Stomach (tissue), 9 donors: ENCODE data around the gene WDR37. TPM values are rescaled to one million over a fixed set of nuclear protein-coding genes. Genes with fewer than 3 reads are reported as not detected.

Experiments used
- DNase-seq, 2 donors: peaks; one replicate each; pipeline versions ENCODE4 v3.0.0 to v3.0.0-alpha.2; 2013 to 2019
- H3K27ac ChIP-seq, 5 donors: fragments of 200-600 bp in 4 of 5; sonication (generic) in 4 of 5; one replicate each; pipeline ENCODE4 v1.5.1; 2013 to 2019; ENCODE audit warnings: mild to moderate bottlenecking in 1 of 5, moderate library complexity in 1 of 5
- H3K27me3 ChIP-seq, 3 donors: fragments of 200-600 bp; sonication (generic); one replicate each; pipeline ENCODE4 v1.5.1; 2017 to 2019; ENCODE audit warnings: mixed run types in 1 of 3
- H3K36me3 ChIP-seq, 4 donors: fragments of 200-600 bp; sonication (generic); 1 replicate in 3 of 4; 2 replicates in 1 of 4; pipeline ENCODE4 v1.5.1; 2016 to 2019
- H3K4me1 ChIP-seq, 4 donors: fragments of 200-600 bp; sonication (generic); one replicate each; pipeline ENCODE4 v1.5.1; 2016 to 2019
- H3K4me3 ChIP-seq, 4 donors: fragments of 200-600 bp; sonication (generic) in 3 of 4; one replicate each; pipeline ENCODE4 v1.5.1; 2016 to 2019; ENCODE audit warnings: mild to moderate bottlenecking in 1 of 4
- H3K9me3 ChIP-seq, 4 donors: fragments of 200-600 bp; sonication (generic); one replicate each; pipeline ENCODE4 v1.5.1; 2016 to 2019
- CTCF ChIP-seq, 7 experiments: fragments of 450-650 bp in 4 of 7; fragments of 200-600 bp in 3 of 7; sonication (generic) in 3 of 7; IDR thresholded peaks; one replicate each; pipeline ENCODE4 v1.5.1; 2016 to 2019; ENCODE audit warnings: antibody characterized with exemption in 7 of 7, control low read depth in 2 of 7, mild to moderate bottlenecking in 1 of 7
- EP300 ChIP-seq: sonication (generic); formaldehyde crosslinking; IDR thresholded peaks from one replicate; pipeline ENCODE4 v1.6.1; 2017; ENCODE audit warnings: antibody characterized with exemption
- POLR2A ChIP-seq, 4 donors: fragments of 450-650 bp; IDR thresholded peaks; one replicate each; pipeline ENCODE4 v1.6.1; 2016; ENCODE audit warnings: antibody characterized with exemption in 4 of 4, control low read depth in 2 of 4, mild to moderate bottlenecking in 1 of 4, moderate library complexity in 1 of 4
- POLR2AphosphoS5 ChIP-seq, 3 donors: sonication (generic); formaldehyde crosslinking; IDR thresholded peaks; one replicate each; pipeline ENCODE4 v1.6.1; 2016; ENCODE audit warnings: antibody characterized with exemption in 3 of 3
- WGBS, 5 donors: extraction: QIAGEN DNeasy Blood & Tissue Kit in 3 of 5; methylation state at CpG; one replicate each; pipeline versions ENCODE4 v1.1.5 to v1.1.7; 2013 to 2018; 5-methylcytosine and 5-hydroxymethylcytosine counted together
- intact Hi-C: fragments of 100-400 bp; cut with DNase I; formaldehyde crosslinking; loops from one replicate; pipeline ENCODE4 v1.15.1; 2023; ENCODE audit warnings: low total_unique reads
- polyA plus RNA-seq, 3 donors: library from polyadenylated mRNA; stranded (reverse); fragments of 200-250 nt; gene quantifications; one replicate each; pipeline ENCODE4 v1.2.3, GENCODE V29; 2013
- total RNA-seq, 5 donors: library from RNA; depleted of rRNA; stranded (reverse); fragments of >200 nt; gene quantifications; one replicate each; pipeline versions ENCODE4 v1.1.0 to v1.2.3, GENCODE V29; 2014 to 2016
- donor health status: healthy with polysubstance abuse.
- donor health status: Bipolar disorder and iron deficiency.
- donor health status: healthy.

Gene WDR37
- total and polyA plus RNA-seq, 8 donors, result 5.3 to 165 (median 12.6) TPM

GRCh38 chr10:1010703-1011102 is 45.5 kb upstream of the WDR37 start:
- H3K27me3 ChIP-seq, result no peaks in the 10 kb centered on the region
- no peak overlapping the region for H3K4me3 ChIP-seq
- no peak for TF ChIP-seq POLR2A (IDR thresholded peaks at IDR 0.05)
- H3K36me3 ChIP-seq, result peaks cover 85 to 99% (median 98%) of the 10 kb centered on the region in 4 donors
- no peak for DNase-seq
- no peak overlapping the region for H3K27ac ChIP-seq
- intact Hi-C loops, result no loop called here
- H3K9me3 ChIP-seq, result no peaks in the 10 kb centered on the region
- no peaks in the 10 kb centered on the region for H3K4me1 ChIP-seq
- 88 to 96% (median 96%) methylated on average over 7 of the region's 7 CpGs for WGBS, 5 donors

DNA sequence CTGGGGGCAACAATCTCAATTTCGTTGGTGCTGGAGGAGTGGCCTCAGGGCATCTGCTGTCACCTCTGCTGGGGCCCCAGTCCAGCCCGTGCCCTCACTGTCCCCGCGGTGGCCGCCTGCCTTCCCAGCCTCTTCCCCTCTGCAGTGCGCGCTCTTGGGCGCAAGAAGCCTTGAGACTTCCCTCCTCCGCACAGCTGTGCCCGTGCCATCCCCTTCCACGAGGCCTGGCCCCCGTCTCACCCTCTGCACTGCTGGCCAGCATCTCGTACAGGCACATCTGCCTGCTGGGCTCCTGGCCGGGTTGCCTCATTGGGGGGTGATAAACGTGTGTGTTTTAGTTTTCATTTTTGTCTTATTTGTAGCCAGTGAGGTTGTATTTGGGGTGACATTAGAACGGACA is 44.5 kb upstream of the WDR37 start:
- no peak for DNase-seq
- Histone ChIP-seq H3K9me3 (no peaks in the 10 kb centered on the region), H3K27ac (no peak overlapping the region), H3K4me3 (no peak overlapping the region), H3K4me1 (no peaks in the 10 kb centered on the region), H3K36me3 (peaks cover 85 to 99% (median 98%) of the 10 kb centered on the region in 4 donors), H3K27me3 (no peaks in the 10 kb centered on the region)
- WGBS, 5 donors, result 94 to 95% (median 95%) methylated on average over 16 of the region's 16 CpGs
- no peak for TF ChIP-seq POLR2A (IDR thresholded peaks at IDR 0.05)
- no peak for TF ChIP-seq POLR2AphosphoS5 (IDR thresholded peaks at IDR 0.05)
- no peak for TF ChIP-seq CTCF (IDR thresholded peaks at IDR 0.05)
- no peak for TF ChIP-seq EP300
- intact Hi-C loops, result no loop called here

DNA sequence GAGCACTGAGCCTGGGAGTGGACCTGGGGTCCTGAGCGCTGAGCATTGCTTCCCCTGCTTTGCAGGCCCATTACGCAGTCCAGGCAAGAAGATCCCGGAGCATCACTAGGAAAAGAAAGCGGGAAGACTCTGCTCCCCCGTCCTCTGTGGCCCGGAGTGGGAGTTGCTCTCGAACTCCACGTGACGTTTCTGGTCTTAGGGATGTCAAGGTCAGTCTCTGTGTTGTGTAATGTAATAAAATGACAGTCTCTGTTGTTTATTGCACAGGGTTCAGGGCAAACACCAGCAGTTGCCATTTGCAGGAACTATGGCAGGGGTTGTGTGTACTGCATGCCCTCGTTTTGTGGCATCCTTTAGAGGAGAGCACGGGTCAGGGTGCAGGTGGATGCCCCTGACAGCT is 40.5 kb upstream of the WDR37 start:
- TF ChIP-seq POLR2A (IDR thresholded peaks at IDR 0.05) (no peak), CTCF (IDR thresholded peaks at IDR 0.05) (no peak), EP300 (no peak), POLR2AphosphoS5 (IDR thresholded peaks at IDR 0.05) (no peak)
- Histone ChIP-seq H3K4me3 (no peak overlapping the region), H3K27ac (no peak overlapping the region), H3K36me3 (peaks cover 68 to 99% (median 98%) of the 10 kb centered on the region in 4 donors), H3K27me3 (no peaks in the 10 kb centered on the region), H3K4me1 (no peaks in the 10 kb centered on the region), H3K9me3 (no peaks in the 10 kb centered on the region)
- 93 to 97% (median 94%) methylated on average over 6 to 11 of the region's 11 CpGs for WGBS, 5 donors
- intact Hi-C loops, result no loop called here
- DNase-seq, result no peak

DNA sequence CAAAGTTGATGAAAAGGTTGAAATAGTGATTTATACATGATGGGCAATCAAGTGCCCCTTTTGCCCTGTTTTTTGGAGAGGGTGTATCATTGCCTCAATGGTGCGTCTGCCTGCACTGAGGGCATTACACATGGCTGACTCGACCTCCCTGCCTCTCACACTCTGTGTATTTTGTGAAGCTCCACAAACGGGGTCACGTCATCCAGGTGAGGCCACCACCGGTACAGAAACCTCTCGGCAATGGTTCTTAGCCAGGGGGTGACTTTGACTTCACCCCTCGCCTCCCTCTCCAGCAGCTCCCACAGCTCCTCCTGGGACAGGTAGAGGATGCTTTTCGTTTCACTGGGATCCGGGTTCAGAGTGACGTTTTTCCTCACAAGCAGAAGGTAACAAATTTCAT is 36.8 kb upstream of the WDR37 start:
- Histone ChIP-seq H3K4me1 (no peaks in the 10 kb centered on the region), H3K9me3 (no peaks in the 10 kb centered on the region), H3K36me3 (peaks cover 34 to 64% (median 63%) of the 10 kb centered on the region in 4 donors), H3K27ac (no peak overlapping the region), H3K27me3 (no peaks in the 10 kb centered on the region), H3K4me3 (no peak overlapping the region)
- DNase-seq, result no peak
- TF ChIP-seq EP300, result no peak
- no peak for TF ChIP-seq POLR2AphosphoS5 (IDR thresholded peaks at IDR 0.05)
- TF ChIP-seq CTCF (IDR thresholded peaks at IDR 0.05), result no peak
- intact Hi-C loops, result no loop called here
- WGBS, 5 donors, result 83 to 93% (median 91%) methylated on average over 10 of the region's 10 CpGs

DNA sequence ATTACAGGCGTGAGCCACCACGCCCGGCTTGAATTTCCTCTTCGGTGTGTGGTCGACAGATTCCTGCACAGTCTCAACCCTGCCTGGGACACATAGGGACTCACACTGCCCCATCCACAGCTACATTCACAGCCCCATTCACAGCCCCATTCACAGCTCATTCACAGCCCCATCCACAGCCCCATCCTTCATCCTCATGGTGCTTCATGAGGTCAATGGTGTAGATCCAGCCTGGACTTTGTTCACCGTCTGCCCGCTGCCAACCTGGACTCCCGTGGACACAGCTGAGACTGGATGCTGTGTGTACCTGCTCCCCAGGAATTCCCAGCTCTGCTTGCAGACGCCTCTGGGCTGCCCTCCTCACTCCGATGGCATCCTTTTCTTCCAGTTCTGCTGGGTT is 35.7 kb upstream of the WDR37 start:
- H3K27me3 ChIP-seq, result no peaks in the 10 kb centered on the region
- H3K4me1 ChIP-seq, result no peaks in the 10 kb centered on the region
- peaks cover 28 to 55% (median 54%) of the 10 kb centered on the region in 4 donors for H3K36me3 ChIP-seq
- H3K27ac ChIP-seq, result no peak overlapping the region
- no peak for DNase-seq
- no peak overlapping the region for H3K4me3 ChIP-seq
- no peak for TF ChIP-seq POLR2AphosphoS5 (IDR thresholded peaks at IDR 0.05)
- TF ChIP-seq EP300, result no peak
- TF ChIP-seq POLR2A (IDR thresholded peaks at IDR 0.05), result no peak
- TF ChIP-seq CTCF (IDR thresholded peaks at IDR 0.05), result no peak
- no peaks in the 10 kb centered on the region for H3K9me3 ChIP-seq
- intact Hi-C loops, result no loop called here
- 86 to 95% (median 92%) methylated on average over 10 of the region's 10 CpGs for WGBS, 5 donors
